Measurements from ENCODE around the gene C6orf163.
"Not testable (repeated sequence)": the region's sequence is repeated elsewhere in the genome, so short reads cannot be mapped to it uniquely, and the experiment has no call there.

The C6orf163 gene

DNA sequence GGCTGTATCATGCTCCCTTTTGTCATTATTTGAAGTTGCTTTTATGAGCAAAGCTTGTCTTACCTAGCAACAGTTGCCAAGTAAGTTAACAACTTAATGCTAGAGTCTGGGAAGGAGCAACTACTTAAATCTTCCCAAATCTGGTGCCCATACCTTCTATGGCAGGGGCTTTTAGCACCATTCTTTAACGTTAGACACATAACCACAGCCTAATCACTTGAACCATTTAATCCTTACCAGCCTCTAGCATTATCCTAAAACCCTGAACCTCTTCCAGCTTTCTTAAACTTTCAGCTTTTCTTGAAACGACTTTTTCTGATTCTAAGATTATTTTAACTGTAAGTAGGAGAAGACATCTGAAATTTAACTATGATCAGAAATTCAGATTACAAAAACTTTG is at the start of gene C6orf163:
C6orf163 (plus strand) TSS at position 83 of the 400 bp plus-strand sequence; CDS start at position 370, 287 bp downstream.
- no peak for DNase-seq

GRCh38 chr6:87297119-87297518 is 47.5 kb upstream of the C6orf163 start:
- DNase-seq = no peak

GRCh38 chr6:87301277-87301676 is 43.3 kb upstream of the C6orf163 start:
- not testable (repeated sequence) for DNase-seq

GRCh38 chr6:87308970-87309369 is 35.6 kb upstream of the C6orf163 start:
- DNase-seq = no peak

DNA sequence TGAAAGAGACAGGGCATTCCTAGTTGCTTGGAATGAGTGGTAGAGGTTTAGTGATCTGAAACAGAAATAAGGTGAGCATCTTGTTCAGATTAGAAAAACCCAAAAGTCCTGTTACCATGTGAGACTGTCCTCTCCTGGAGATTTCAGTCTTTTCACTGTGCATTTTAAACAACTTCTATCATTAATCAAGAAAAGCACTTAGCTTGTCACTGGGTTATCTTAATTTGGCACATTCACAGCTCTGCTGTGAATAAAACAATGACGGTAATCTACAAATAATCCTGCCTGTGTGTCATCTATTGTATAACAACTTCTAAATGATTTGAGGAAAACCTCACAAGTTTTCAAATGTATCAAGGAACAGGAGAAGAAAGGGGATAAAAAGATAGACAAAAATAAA is 31.8 kb upstream of the C6orf163 start:
- no peak for DNase-seq

GRCh38 chr6:87315071-87315470 is 29.5 kb upstream of the C6orf163 start:
- no peak for DNase-seq

DNA sequence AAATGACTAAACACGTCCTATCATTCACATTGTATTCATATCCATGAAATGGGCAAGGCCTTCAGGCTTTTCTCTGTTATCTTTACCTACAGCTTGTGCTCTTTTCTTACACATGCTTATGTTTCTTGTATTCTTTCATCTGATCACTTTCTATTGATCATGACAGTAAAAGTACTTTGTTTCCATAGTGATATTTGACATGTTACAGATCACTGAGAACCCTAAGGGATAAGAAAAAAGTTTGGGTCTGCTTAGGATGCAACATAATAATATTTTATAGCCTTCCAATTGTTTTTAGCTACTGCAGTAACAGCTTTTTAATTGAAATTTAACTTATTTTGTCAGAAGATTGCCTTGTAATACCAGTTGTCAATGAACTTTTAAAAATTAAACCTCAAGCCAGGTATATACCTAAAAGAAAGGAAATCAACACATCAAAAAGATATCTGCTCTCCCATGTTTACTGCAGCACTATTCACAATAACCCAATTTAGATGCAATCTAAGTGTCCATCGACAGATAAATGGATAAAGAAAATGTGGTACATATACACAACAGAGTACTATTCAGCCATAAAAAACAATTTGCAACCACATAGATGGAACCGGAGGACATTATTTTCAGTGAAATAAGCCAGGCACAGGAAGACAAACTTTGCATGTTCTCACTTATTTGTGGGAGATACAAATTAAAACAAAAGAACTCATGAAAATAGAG is 25.2 kb upstream of the C6orf163 start:
- DNase-seq = no peak

DNA sequence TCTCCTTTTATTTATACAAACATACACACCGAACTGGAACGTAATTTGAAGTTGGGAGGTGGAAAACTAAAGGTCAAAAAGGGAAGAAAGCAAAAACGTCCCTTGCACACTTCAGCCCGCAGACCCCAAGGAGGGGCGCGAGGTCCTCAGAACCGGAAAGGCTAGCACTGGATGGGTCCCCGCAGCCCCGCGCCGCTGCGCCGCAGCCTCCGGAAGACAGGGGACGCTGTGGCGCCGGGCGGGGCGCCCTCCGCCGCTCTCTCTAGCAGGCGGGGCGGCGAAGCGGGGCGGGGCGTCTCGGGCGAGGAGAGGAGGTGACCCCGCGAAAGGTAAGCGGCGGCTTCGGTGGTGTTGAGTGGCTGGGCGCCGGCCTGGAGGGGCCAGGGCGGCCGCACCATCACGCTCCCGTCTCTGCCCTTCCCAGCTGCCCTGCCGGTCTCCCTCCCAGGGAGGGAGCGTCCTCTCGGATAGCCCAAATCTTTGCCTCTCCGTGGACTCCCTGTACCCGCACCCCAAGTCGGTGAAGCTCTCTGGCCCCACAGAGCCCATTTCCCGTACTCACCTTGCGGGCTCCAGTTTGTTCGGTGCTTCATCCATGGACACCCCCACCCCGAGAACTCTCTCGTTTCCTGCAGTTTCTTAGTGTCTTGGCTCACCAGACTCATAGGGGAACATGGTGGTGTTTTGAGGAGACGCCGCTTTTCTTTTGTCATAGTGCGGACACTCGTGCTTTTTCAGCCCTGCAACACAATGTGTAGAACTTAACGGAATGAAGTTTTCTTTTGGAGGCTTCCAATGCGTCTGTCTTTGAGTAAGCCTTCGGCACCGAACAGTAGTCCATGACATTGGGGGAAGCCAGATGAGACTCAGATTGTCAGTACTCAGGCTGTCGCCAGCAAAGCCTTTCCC is 22.1 kb upstream of the C6orf163 start, which contains the start of gene SMIM8:
SMIM8 (plus strand) TSS at position 285 of the 909 bp plus-strand sequence. CDS start 14,444 bp downstream, outside the sequence.
- DNase-seq = peak; percentile 87

DNA sequence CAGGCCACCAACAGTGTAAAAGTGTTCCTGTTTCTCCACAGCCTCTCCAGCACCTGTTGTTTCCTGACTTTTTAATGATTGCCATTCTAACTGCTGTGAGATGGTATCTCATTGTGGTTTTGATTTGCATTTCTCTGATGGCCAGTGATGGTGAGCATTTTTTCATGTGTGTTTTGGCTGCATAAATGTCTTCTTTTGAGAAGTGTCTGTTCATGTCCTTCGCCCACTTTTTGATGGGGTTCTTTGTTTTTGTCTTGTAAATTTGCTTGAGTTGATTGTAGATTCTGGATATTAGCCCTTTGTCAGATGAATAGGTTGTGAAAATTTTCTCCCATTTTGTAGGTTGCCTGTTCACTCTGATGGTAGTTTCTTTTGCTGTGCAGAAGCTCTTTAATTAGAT is 20.7 kb upstream of the C6orf163 start:
- not testable (repeated sequence) for DNase-seq

GRCh38 chr6:87330961-87331360 is 13.7 kb upstream of the C6orf163 start:
- DNase-seq = no peak

DNA sequence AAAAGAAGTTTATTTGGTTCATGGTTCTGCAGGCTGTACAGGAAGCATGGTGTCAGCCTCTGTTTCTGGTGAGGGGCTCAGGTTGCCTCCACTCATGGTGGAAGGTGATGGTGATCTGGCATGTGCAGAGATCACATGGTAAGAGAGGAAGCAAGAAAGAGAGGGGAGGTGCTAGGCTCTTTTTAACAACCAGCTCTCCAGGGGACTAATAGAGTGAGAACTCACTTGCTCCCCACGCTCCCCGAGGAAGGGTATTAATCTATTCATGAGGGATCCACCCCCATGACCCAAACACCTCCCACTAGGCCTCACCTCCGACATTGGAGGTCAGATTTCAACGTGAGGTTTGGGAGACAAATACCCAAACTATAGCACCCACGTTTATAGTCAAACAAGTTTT is 11.6 kb upstream of the C6orf163 start:
- no peak for DNase-seq

- no peak for DNase-seq
Measured at GRCh38 chr6:87333591-87334181, 10.9 kb upstream of the C6orf163 start.

GRCh38 chr6:87334683-87335082 is 9.9 kb upstream of the C6orf163 start:
- no peak for DNase-seq

DNA sequence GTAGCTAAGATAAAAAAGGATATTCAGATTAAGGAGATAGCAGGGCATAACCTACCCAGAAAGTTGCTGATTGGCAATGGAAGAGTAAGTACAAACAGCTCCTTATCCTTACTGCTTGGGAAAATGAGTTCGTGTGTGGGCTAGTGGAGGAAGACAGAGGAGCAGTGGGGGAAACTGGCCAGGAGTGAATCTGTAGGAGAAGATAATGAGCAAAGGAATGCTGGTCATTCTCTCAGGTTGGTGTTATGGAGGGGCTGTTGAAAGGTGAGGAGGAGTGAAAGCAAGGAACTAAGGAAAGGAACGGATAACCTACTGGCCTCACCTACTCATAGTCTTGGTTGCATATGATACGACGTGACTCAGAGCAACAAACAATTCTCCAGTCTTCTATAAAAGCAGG is 8.2 kb upstream of the C6orf163 start:
- no peak for DNase-seq

DNA sequence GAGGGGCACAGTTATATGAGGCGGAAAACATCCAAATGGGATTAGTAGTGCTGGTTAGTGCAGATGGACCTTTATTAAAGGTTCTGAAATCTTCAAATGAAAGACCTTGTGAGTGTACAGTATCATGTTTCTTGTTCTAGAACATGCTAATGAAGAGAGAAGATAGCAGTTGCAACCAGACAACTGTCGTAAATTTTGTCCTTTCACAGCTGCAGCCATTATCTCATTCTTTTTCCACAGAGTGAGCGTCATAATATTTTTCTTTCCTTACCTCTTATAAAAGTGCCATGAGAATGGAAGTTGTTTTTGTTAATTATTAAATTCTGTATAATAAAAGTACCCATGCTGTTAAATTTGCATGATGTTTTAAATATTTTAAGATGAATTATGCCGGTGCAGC is 4.4 kb upstream of the C6orf163 start:
- DNase-seq = no peak

GRCh38 chr6:87341158-87341557 is 3.5 kb upstream of the C6orf163 start:
- no peak for DNase-seq

- no peak for DNase-seq
Measured at GRCh38 chr6:87341899-87342298, 2.7 kb upstream of the C6orf163 start.

- DNase-seq = no peak
Measured at GRCh38 chr6:87342829-87343228, 1.8 kb upstream of the C6orf163 start.

- DNase-seq = no peak
Measured at GRCh38 chr6:87346700-87347099, 2.1 kb downstream of the C6orf163 start.

- DNase-seq = no peak
Measured at GRCh38 chr6:87349896-87350295, 5.3 kb downstream of the C6orf163 start.

- no peak for DNase-seq
Measured at GRCh38 chr6:87350516-87350915, 5.9 kb downstream of the C6orf163 start.

DNA sequence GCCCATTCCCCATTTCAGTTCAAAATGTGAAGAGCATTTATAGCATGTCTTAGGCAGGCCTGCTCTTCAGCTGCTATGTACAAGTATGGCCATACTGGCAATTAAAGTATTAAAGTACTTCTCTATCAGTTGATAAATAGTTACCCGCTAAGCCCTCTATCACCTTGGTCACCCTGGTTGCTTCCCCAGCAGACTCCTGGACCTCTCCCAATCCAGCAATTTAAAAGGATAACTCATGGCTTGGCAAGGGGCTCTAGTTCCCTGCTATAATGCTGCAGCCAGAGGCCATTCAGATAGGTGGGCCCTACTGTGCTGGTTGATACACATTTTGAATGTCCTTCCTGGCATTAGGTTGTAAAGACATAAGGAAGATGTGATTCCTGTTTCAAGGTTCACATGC is 7.0 kb downstream of the C6orf163 start:
- DNase-seq = no peak

GRCh38 chr6:87356181-87356580 is 11.6 kb downstream of the C6orf163 start:
- DNase-seq = no peak

Measured in right forelimb (tissue), 1 donor.